Tibial nerve (tissue), 4 donors: ENCODE results near the gene LRRC43. TPM values are rescaled to one million over a fixed set of nuclear protein-coding genes. Genes with fewer than 3 reads are reported as not detected.

Source experiments
- DNase-seq, 2 donors: peaks; one replicate each; pipeline ENCODE4 v3.0.0-alpha.2; 2019; ENCODE audit warnings: low spot score in 2 of 2
- H3K27ac ChIP-seq, 4 donors: fragments of 200-600 bp; sonication (generic) in 3 of 4; one replicate each; pipeline ENCODE4 v1.5.1; 2017 to 2019; ENCODE audit warnings: mild to moderate bottlenecking in 1 of 4
- H3K27me3 ChIP-seq, 2 donors: fragments of 200-600 bp; sonication (generic) in 1 of 2; one replicate each; pipeline versions ENCODE4 v1.5.1 to v1.6.0; 2017 to 2019
- H3K36me3 ChIP-seq, 3 donors: fragments of 200-600 bp; sonication (generic); one replicate each; pipeline ENCODE4 v1.5.1; 2018 to 2019
- H3K4me1 ChIP-seq, 4 donors: fragments of 200-600 bp; sonication (generic) in 3 of 4; one replicate each; pipeline ENCODE4 v1.5.1; 2017 to 2019
- H3K4me3 ChIP-seq, 4 donors: fragments of 200-600 bp; sonication (generic) in 3 of 4; one replicate each; pipeline ENCODE4 v1.5.1; 2017 to 2019; ENCODE audit warnings: mild to moderate bottlenecking in 1 of 4, moderate library complexity in 1 of 4
- H3K9me3 ChIP-seq, 4 donors: fragments of 200-600 bp; sonication (generic) in 3 of 4; one replicate each; pipeline ENCODE4 v1.5.1; 2017 to 2019
- EP300 ChIP-seq, 2 donors: sonication (generic); formaldehyde crosslinking; IDR thresholded peaks; one replicate each; pipeline ENCODE4 v1.6.1; 2017; ENCODE audit warnings: antibody characterized with exemption in 2 of 2, mild to moderate bottlenecking in 1 of 2
- POLR2A ChIP-seq, 2 donors: fragments of 450-650 bp; IDR thresholded peaks; one replicate each; pipeline ENCODE4 v1.6.1; 2017; ENCODE audit warnings: antibody characterized with exemption in 2 of 2, mild to moderate bottlenecking in 2 of 2, moderate library complexity in 2 of 2
- WGBS, 2 donors: methylation state at CpG; one replicate each; pipeline ENCODE4 v1.1.5; 2018; 5-methylcytosine and 5-hydroxymethylcytosine counted together
- total RNA-seq, 4 donors: library from RNA; depleted of rRNA; stranded (reverse); fragments of >200 nt; gene quantifications; one replicate each; pipeline ENCODE4 v1.1.0, GENCODE V29; 2016
- TF ChIP-seq, protein P1 (sequence below), 5 experiments: fragments of 200-600 bp in 3 of 5; fragments of 450-650 bp in 2 of 5; sonication (generic) in 3 of 5; IDR thresholded peaks; one replicate each; pipeline ENCODE4 v1.5.1; 2016 to 2019; ENCODE audit warnings: antibody characterized with exemption in 5 of 5, mild to moderate bottlenecking in 3 of 5, moderate library complexity in 2 of 5

The LRRC43 gene
- total RNA-seq, 4 donors from 2014 or later = 1.3 TPM; not detected in 3

DNA sequence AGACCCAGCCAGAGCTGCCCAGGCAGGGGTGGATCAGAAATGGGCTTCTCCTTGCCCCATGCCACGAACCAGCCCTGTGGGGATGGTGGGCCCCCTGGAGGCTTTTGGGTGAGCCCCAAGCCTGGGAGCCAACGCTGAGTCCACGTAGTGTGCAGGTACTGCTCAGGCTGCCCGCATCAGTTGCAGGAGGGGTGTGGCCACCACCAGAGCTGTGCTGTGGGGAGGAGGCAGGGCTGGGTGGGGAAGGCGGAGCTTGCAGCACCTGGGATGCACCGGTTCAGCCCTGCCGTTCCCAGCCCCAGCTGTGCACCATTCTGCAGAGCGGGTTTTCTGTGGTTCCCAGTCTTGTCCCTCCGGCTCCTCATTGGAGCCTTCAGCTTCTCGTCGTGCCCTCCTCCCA is 45.2 kb upstream of the LRRC43 start:
- TF ChIP-seq EP300 (IDR thresholded peaks at IDR 0.05) (no peak), POLR2A (IDR thresholded peaks at IDR 0.05) (no peak)
- TF ChIP-seq, protein P1, sequence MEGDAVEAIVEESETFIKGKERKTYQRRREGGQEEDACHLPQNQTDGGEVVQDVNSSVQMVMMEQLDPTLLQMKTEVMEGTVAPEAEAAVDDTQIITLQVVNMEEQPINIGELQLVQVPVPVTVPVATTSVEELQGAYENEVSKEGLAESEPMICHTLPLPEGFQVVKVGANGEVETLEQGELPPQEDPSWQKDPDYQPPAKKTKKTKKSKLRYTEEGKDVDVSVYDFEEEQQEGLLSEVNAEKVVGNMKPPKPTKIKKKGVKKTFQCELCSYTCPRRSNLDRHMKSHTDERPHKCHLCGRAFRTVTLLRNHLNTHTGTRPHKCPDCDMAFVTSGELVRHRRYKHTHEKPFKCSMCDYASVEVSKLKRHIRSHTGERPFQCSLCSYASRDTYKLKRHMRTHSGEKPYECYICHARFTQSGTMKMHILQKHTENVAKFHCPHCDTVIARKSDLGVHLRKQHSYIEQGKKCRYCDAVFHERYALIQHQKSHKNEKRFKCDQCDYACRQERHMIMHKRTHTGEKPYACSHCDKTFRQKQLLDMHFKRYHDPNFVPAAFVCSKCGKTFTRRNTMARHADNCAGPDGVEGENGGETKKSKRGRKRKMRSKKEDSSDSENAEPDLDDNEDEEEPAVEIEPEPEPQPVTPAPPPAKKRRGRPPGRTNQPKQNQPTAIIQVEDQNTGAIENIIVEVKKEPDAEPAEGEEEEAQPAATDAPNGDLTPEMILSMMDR (IDR thresholded peaks at IDR 0.05) = no peak
- Histone ChIP-seq H3K27me3 (no peaks in the 10 kb centered on the region), H3K9me3 (no peaks in the 10 kb centered on the region), H3K36me3 (peaks cover 0 to 98% (median 29%) of the 10 kb centered on the region in 3 donors), H3K4me3 (no peak overlapping the region), H3K4me1 (no peaks in the 10 kb centered on the region), H3K27ac (no peak overlapping the region)
- WGBS, 2 donors = 58 to 83% methylated on average over 10 of the region's 11 CpGs
- no peak for DNase-seq

DNA sequence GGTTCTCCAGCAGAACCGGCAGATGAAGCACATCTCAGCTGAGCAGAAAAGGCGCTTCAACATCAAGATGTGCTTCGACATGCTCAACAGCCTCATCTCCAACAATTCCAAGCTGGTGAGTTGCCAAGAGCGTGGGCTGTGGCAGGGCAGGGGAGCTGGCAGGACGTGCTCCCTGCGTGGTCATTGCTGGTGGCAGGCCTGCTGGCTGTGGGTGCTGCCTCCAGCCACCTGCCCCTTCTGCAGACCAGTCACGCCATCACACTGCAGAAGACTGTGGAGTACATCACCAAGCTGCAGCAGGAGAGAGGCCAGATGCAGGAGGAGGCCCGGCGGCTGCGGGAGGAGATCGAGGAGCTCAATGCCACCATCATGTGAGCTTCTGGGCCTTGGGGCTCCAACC is 44.7 kb upstream of the LRRC43 start:
- Histone ChIP-seq H3K9me3 (no peaks in the 10 kb centered on the region), H3K27ac (no peak overlapping the region), H3K4me1 (no peaks in the 10 kb centered on the region), H3K27me3 (no peaks in the 10 kb centered on the region), H3K4me3 (no peak overlapping the region), H3K36me3 (peaks cover 0 to 98% (median 29%) of the 10 kb centered on the region in 3 donors)
- WGBS, 2 donors = 70 to 84% methylated on average over 10 of the region's 11 CpGs
- TF ChIP-seq EP300 (IDR thresholded peaks at IDR 0.05) (no peak), POLR2A (IDR thresholded peaks at IDR 0.05) (no peak)
- TF ChIP-seq, protein P1 (IDR thresholded peaks at IDR 0.05) = no peak
- DNase-seq = no peak

DNA sequence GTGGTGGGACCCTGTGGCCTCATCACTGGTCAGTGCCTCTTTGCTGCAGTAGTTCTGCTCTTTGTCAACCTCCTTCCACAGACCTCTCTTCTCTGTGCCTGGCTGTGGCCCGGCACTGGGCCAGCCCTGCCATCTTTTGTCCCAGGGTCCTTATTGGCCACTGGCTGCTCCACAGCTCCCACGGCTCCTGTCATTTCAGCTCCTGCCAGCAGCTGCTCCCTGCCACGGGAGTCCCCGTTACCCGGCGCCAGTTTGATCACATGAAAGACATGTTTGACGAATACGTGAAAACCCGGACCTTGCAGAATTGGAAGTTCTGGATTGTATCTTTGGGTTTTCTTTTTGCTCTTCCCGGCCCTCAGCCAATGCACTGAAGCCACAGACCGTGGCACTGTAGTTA is 44.3 kb upstream of the LRRC43 start:
- H3K9me3 ChIP-seq = no peaks in the 10 kb centered on the region
- TF ChIP-seq, protein P1 (IDR thresholded peaks at IDR 0.05) = no peak
- TF ChIP-seq EP300 (IDR thresholded peaks at IDR 0.05) (no peak), POLR2A (IDR thresholded peaks at IDR 0.05) (no peak)
- DNase-seq = no peak
- WGBS, 2 donors = 85 to 87% methylated on average over 11 of the region's 11 CpGs
- no peak overlapping the region for H3K4me3 ChIP-seq
- no peaks in the 10 kb centered on the region for H3K27me3 ChIP-seq
- no peak overlapping the region for H3K27ac ChIP-seq
- H3K4me1 ChIP-seq = no peaks in the 10 kb centered on the region
- peaks cover 0 to 98% (median 29%) of the 10 kb centered on the region in 3 donors for H3K36me3 ChIP-seq

DNA sequence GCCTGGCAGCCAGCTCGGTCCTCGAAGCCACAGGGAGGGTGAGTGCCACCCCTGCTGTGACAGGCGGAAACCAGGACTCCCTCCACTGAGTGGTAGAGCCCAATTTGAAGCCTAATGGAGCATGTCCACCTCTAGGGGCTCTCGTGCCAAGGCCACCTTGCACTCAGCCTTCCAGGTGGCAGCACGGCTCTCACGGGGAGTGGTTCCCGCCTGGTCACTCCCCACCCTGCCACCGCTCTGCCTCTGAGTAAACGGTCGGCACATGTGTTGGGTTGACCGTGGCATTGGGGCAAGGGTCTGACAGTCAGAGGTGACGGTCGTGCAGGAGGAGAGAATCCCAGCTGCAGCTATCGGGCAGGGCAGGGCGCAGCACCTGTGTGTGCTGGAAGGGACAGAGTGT is 43.7 kb upstream of the LRRC43 start:
- H3K9me3 ChIP-seq = no peaks in the 10 kb centered on the region
- 90% methylated on average over 13 to 15 of the region's 15 CpGs for WGBS, 2 donors
- H3K36me3 ChIP-seq = peaks cover 0 to 98% (median 29%) of the 10 kb centered on the region in 3 donors
- H3K27me3 ChIP-seq = no peaks in the 10 kb centered on the region
- no peaks in the 10 kb centered on the region for H3K4me1 ChIP-seq
- TF ChIP-seq POLR2A (IDR thresholded peaks at IDR 0.05) (no peak), EP300 (IDR thresholded peaks at IDR 0.05) (no peak)
- no peak for DNase-seq
- H3K27ac ChIP-seq = no peak overlapping the region
- H3K4me3 ChIP-seq = no peak overlapping the region

DNA sequence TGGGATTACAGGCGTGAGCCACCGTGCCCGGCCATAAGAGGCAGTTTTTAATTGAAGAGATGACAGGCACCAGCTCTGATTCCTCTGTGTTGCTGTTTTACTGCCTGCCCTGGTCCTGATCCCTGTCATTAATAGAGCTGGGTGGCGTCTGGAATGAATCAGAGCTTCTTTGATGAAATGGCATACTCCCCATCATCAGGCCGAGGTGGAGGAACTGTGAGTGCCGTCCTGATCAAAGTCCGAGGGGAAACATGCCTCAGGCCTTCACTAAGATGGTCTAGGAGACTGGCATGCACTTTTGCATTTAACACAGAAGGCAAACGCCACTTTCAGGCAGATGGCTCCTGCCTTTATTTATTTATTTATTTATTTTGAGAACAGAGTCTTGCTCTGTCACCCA is 43.0 kb upstream of the LRRC43 start:
- no peak for DNase-seq
- no peaks in the 10 kb centered on the region for H3K9me3 ChIP-seq
- no peak for TF ChIP-seq POLR2A (IDR thresholded peaks at IDR 0.05)
- no peak for TF ChIP-seq EP300 (IDR thresholded peaks at IDR 0.05)
- TF ChIP-seq, protein P1 (IDR thresholded peaks at IDR 0.05) = no peak
- H3K27ac ChIP-seq = no peak overlapping the region
- H3K36me3 ChIP-seq = peaks cover 0 to 98% (median 28%) of the 10 kb centered on the region in 3 donors
- WGBS, 2 donors = 72 to 73% methylated on average over 8 of the region's 8 CpGs
- H3K27me3 ChIP-seq = no peaks in the 10 kb centered on the region
- H3K4me1 ChIP-seq = no peaks in the 10 kb centered on the region
- H3K4me3 ChIP-seq = no peak overlapping the region
